C4-2B (cell line): Measurements from ENCODE around the gene MRPL24.

Source experiments
- CTCF ChIP-seq: fragments of 450-650 bp; conservative IDR thresholded peaks from 2 replicates; pipeline ENCODE4 v1.5.1; 2017; ENCODE audit warnings: mild to moderate bottlenecking
- ZFX ChIP-seq: fragments of 450-650 bp; IDR thresholded peaks from 2 replicates; pipeline ENCODE4 v1.6.1; 2017

DNA sequence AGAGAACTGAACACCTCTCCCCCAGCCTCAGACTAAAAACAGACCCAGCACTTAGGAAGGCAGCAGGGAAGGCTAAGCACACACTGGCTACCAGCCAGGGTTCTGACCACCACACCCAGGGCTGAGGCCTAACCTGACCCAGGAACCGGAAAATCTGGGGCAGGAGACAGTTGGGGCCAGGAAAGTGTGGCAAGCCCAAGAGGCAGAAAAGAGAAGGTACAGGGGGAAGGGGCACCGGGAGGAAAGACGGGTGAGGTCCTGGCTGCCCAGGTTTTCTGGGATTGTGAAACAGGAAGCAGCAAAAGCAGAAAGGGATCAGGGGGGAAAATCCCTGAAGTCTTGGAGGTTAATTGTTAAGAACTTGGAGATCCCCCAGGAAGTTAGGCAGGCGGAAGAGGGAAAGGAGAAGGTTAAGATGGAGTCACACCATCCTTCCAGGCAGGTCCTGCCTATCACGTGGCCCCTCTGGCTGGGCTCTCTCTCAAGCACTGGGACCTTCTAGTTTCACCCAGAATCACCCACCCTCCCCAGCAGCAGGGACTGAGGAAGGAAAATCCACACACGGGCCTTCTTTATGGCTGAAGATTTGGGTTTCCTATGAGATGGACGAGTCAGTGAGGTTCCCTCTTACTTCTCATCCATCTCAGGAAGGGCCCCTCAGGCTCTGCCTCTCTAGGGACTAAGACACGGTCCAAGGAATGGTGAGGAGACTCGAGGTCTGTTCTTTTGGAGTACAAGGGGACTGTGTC is 8.0 kb upstream of the MRPL24 start:
- no peak for TF ChIP-seq CTCF
- peak; percentile 25; the same call in 1 of the 2 replicates for TF ChIP-seq ZFX
